Retinal pigment epithelial cell (primary cell): ENCODE data around the gene ACER3.

Experiments used
- DNase-seq: peaks from one replicate; pipeline ENCODE4 v3.0.0-alpha.2; 2010; ENCODE audit warnings: low read depth
- H3K4me3 ChIP-seq: 2 replicates; pipeline ENCODE4 v1.5.1; 2011; ENCODE audit warnings: mild to moderate bottlenecking, low read length, control low read depth, moderate library complexity
- CTCF ChIP-seq: conservative IDR thresholded peaks from 2 replicates; pipeline ENCODE4 v1.5.1; 2011; ENCODE audit warnings: low read depth, low read length, control low read depth, inconsistent platforms

ACER3 gene

GRCh38 chr11:77030834-77031414, 170.2 kb downstream of the ACER3 start:
- no peak for DNase-seq
- H3K4me3 ChIP-seq = no peak overlapping the region
- no peak for TF ChIP-seq CTCF

GRCh38 chr11:77031599-77031998, 170.9 kb downstream of the ACER3 start:
- TF ChIP-seq CTCF = no peak
- DNase-seq = no peak
- no peak overlapping the region for H3K4me3 ChIP-seq

GRCh38 chr11:77035039-77035438, 174.3 kb downstream of the ACER3 start:
- TF ChIP-seq CTCF = no peak
- H3K4me3 ChIP-seq = no peak overlapping the region
- no peak for DNase-seq

- no peak overlapping the region for H3K4me3 ChIP-seq
- no peak for TF ChIP-seq CTCF
- no peak for DNase-seq
Observed at GRCh38 chr11:77035580-77035979, 174.9 kb downstream of the ACER3 start.

- no peak for DNase-seq
- no peak for TF ChIP-seq CTCF
- no peak overlapping the region for H3K4me3 ChIP-seq
Observed at GRCh38 chr11:77036398-77036797, 175.7 kb downstream of the ACER3 start.

- H3K4me3 ChIP-seq = no peak overlapping the region
- no peak for DNase-seq
- no peak for TF ChIP-seq CTCF
Observed at GRCh38 chr11:77037057-77037456, 176.3 kb downstream of the ACER3 start.

GRCh38 chr11:77038029-77038824, 177.5 kb downstream of the ACER3 start:
- TF ChIP-seq CTCF = no peak
- no peak for DNase-seq
- no peak overlapping the region for H3K4me3 ChIP-seq
